ENCODE data around the gene NEU4.

NEU4 gene

GRCh38 chr2:241852116-241852980, 43.4 kb downstream of the NEU4 start:
- CTCF ChIA-PET = no interaction called here
- DNase-seq (ENCODE audit: extremely low spot score) = no peak
- POLR2A ChIA-PET = no interaction called here
- TF ChIP-seq FOXM1 (IDR thresholded peaks at IDR 0.05; ENCODE audit: borderline replicate concordance) (no peak), FOXK2 (IDR thresholded peaks at IDR 0.05) (no peak), SUZ12 (IDR thresholded peaks at IDR 0.05) (no peak), FOXA1 (IDR thresholded peaks at IDR 0.05) (no peak), SP1 (IDR thresholded peaks at IDR 0.05) (no peak), ARNT (IDR thresholded peaks at IDR 0.05) (no peak), LEF1 (IDR thresholded peaks at IDR 0.05; ENCODE audit: borderline replicate concordance) (no peak), NFRKB (IDR thresholded peaks at IDR 0.05) (no peak), PKNOX1 (IDR thresholded peaks at IDR 0.05) (no peak), HDGF (IDR thresholded peaks at IDR 0.05; ENCODE audit: borderline replicate concordance) (no peak), BHLHE40 (IDR thresholded peaks at IDR 0.05; ENCODE audit: borderline replicate concordance) (no peak), ZNF384 (IDR thresholded peaks at IDR 0.05) (no peak), CTBP1 (IDR thresholded peaks at IDR 0.05; ENCODE audit: borderline replicate concordance) (no peak), L3MBTL2 (conservative IDR thresholded peaks at IDR 0.05) (no peak), TARDBP (IDR thresholded peaks at IDR 0.05) (no peak), ELF4 (IDR thresholded peaks at IDR 0.05) (no peak)

- POLR2A ChIA-PET = no interaction called here
- DNase-seq (ENCODE audit: extremely low spot score) = no peak
- CTCF ChIA-PET = no interaction called here
- no peak for TF ChIP-seq BHLHE40 (IDR thresholded peaks at IDR 0.05; ENCODE audit: borderline replicate concordance)
- TF ChIP-seq CTBP1 (IDR thresholded peaks at IDR 0.05; ENCODE audit: borderline replicate concordance) = no peak
- no peak for TF ChIP-seq HDGF (IDR thresholded peaks at IDR 0.05; ENCODE audit: borderline replicate concordance)
- TF ChIP-seq FOXK2 (IDR thresholded peaks at IDR 0.05) = no peak
- no peak for TF ChIP-seq NFRKB (IDR thresholded peaks at IDR 0.05)
- TF ChIP-seq PKNOX1 (IDR thresholded peaks at IDR 0.05) = no peak
- TF ChIP-seq SUZ12 (IDR thresholded peaks at IDR 0.05) = no peak
- TF ChIP-seq TARDBP (IDR thresholded peaks at IDR 0.05) = no peak
- no peak for TF ChIP-seq LEF1 (IDR thresholded peaks at IDR 0.05; ENCODE audit: borderline replicate concordance)
- TF ChIP-seq ELF4 (IDR thresholded peaks at IDR 0.05) = no peak
- no peak for TF ChIP-seq ZNF384 (IDR thresholded peaks at IDR 0.05)
Measured at GRCh38 chr2:241852981-241853631, 44.1 kb downstream of the NEU4 start.

- CTCF ChIA-PET = no interaction called here
- POLR2A ChIA-PET = no interaction called here
- DNase-seq (ENCODE audit: extremely low spot score) = no peak
Measured at GRCh38 chr2:241853651-241854341, 44.8 kb downstream of the NEU4 start.

GRCh38 chr2:241854342-241855244, 45.6 kb downstream of the NEU4 start:
- TF ChIP-seq NFRKB (IDR thresholded peaks at IDR 0.05) (no peak), ELF4 (IDR thresholded peaks at IDR 0.05) (no peak), SP1 (IDR thresholded peaks at IDR 0.05) (no peak), ZNF384 (IDR thresholded peaks at IDR 0.05) (no peak), PKNOX1 (IDR thresholded peaks at IDR 0.05) (no peak), SUZ12 (IDR thresholded peaks at IDR 0.05) (no peak), TARDBP (IDR thresholded peaks at IDR 0.05) (no peak), CTBP1 (IDR thresholded peaks at IDR 0.05; ENCODE audit: borderline replicate concordance) (no peak), LEF1 (IDR thresholded peaks at IDR 0.05; ENCODE audit: borderline replicate concordance) (no peak)
- DNase-seq (ENCODE audit: extremely low spot score) = no peak
- ChIA-PET CTCF (no interaction called here), POLR2A (no interaction called here)

More at GRCh38 chr2:241853651-241854341, 44.8 kb downstream of the NEU4 start:
- TF ChIP-seq PKNOX1 (IDR thresholded peaks at IDR 0.05) (no peak), TARDBP (IDR thresholded peaks at IDR 0.05) (no peak), NFRKB (IDR thresholded peaks at IDR 0.05) (no peak), LEF1 (IDR thresholded peaks at IDR 0.05; ENCODE audit: borderline replicate concordance) (no peak), FOXA1 (IDR thresholded peaks at IDR 0.05) (no peak), L3MBTL2 (conservative IDR thresholded peaks at IDR 0.05) (no peak), FOXK2 (IDR thresholded peaks at IDR 0.05) (no peak), ARNT (IDR thresholded peaks at IDR 0.05) (no peak), FOXM1 (IDR thresholded peaks at IDR 0.05; ENCODE audit: borderline replicate concordance) (no peak), SP1 (IDR thresholded peaks at IDR 0.05) (no peak)

Data from HEK293T (cell line).